Coronary artery (tissue), 2 donors: ENCODE data around the gene ZNF441.

ENCODE experiments used
- DNase-seq: peaks from one replicate; pipeline ENCODE4 v3.0.0-alpha.2; 2017; ENCODE audit warnings: low spot score
- H3K27ac ChIP-seq, 2 donors: fragments of 200-600 bp; sonication (generic); one replicate each; pipeline ENCODE4 v1.5.1; 2016 to 2019
- H3K4me3 ChIP-seq: fragments of 200-600 bp; sonication (generic); 2 replicates; pipeline ENCODE4 v1.5.1; 2016; ENCODE audit warnings: mild to moderate bottlenecking, moderate library complexity
- CTCF ChIP-seq: fragments of 200-600 bp; sonication (generic); IDR thresholded peaks from one replicate; pipeline ENCODE4 v1.5.1; 2019; ENCODE audit warnings: antibody characterized with exemption

The ZNF441 gene

GRCh38 chr19:11766597-11767591 lies at the start of gene ZNF441:
Gene ZNF441 (plus strand): TSS chr19:11767000. CDS start chr19:11767194, 194 bp downstream.
- no peak for TF ChIP-seq CTCF
- peak within 1 kb of the TSS; percentile 96 to 98 for H3K27ac ChIP-seq
- H3K4me3 ChIP-seq = peak within 1 kb of the TSS; percentile 98
- DNase-seq = peak; percentile 97

- DNase-seq = no peak
- TF ChIP-seq CTCF = no peak
- H3K27ac ChIP-seq = no peak overlapping the region
- no peak overlapping the region for H3K4me3 ChIP-seq
Measured at GRCh38 chr19:11721681-11722080, 45.1 kb upstream of the ZNF441 start.

- peak overlapping the region; percentile 4 for H3K4me3 ChIP-seq
- H3K27ac ChIP-seq = no peak overlapping the region
- no peak for DNase-seq
- TF ChIP-seq CTCF = no peak
Measured at GRCh38 chr19:11722414-11722813, 44.4 kb upstream of the ZNF441 start.

DNA sequence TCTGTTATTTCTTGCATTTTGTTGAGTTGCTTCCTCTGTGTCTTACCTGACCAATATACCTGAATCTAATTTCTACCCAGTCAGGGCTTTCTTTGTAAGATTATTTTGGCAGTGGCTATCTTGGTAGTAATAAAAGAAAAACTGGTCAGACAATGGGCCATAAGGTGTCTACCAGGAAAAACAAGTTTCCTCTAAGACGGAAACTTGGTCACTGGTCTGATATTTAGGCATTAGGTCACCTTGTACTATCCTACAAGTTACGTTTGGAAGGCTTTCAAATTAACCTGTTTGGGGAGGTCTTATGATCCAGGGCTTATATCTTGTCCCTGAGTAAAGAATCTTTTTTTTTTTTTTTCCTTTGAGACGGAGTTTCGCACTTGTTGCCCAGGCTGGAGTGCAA lies 37.2 kb upstream of the ZNF441 start:
- no peak overlapping the region for H3K4me3 ChIP-seq
- H3K27ac ChIP-seq = no peak overlapping the region
- no peak for TF ChIP-seq CTCF
- DNase-seq = no peak

- no peak for TF ChIP-seq CTCF
- Histone ChIP-seq H3K27ac (no peak overlapping the region), H3K4me3 (no peak overlapping the region)
- no peak for DNase-seq
Measured at GRCh38 chr19:11735375-11735774, 31.4 kb upstream of the ZNF441 start.

- peak; percentile 74 for DNase-seq
- H3K4me3 ChIP-seq = no peak overlapping the region
- TF ChIP-seq CTCF = no peak
- H3K27ac ChIP-seq = no peak overlapping the region
Measured at GRCh38 chr19:11736696-11737095, 30.1 kb upstream of the ZNF441 start.
